Panc1 (cell line): ENCODE results near the gene TP73. TPM values are rescaled to one million over a fixed set of nuclear protein-coding genes. Genes with fewer than 3 reads are reported as not detected.

Source experiments
- ATAC-seq: fragments of 200-7000 bp; cut with Tn5 transposase; 2 replicates; pipeline ENCODE4 v1.9.1; 2020; ENCODE audit warnings: mild to moderate bottlenecking, moderate library complexity
- BruUV-seq: library from RNA; stranded (reverse); fragments of 400-500 nt; replicated peaks from 2 replicates; lab custom pipeline; 2021; lab: Mats Ljungman, UMichigan
- CTCF ChIA-PET: fragments of 300-600 bp; sonication (Branson Sonifier 250); formaldehyde crosslinking; loops from one replicate; lab custom pipeline; 2022; ENCODE audit warnings: antibody characterized with exemption; lab: Charles Lee
- POLR2A ChIA-PET: fragments of 300-600 bp; sonication (Branson Sonifier 250); formaldehyde crosslinking; loops from one replicate; lab custom pipeline; 2022; ENCODE audit warnings: antibody characterized with exemption; lab: Charles Lee
- DNase-seq: peaks from one replicate; pipeline ENCODE4 v3.0.0-alpha.2; 2010; ENCODE audit warnings: low read depth, low spot score
- H3K27ac ChIP-seq: 2 replicates; pipeline ENCODE4 v1.5.1; 2011; ENCODE audit warnings: mild to moderate bottlenecking, low read length, inconsistent platforms
- H3K27me3 ChIP-seq: fragments of 200-500 bp; sonication (Bioruptor generic); 2 replicates; pipeline ENCODE4 v1.6.0; 2014; ENCODE audit warnings: low read length, inconsistent platforms; ENCODE audit not compliant: control insufficient read depth, insufficient read depth
- H3K36me3 ChIP-seq: fragments of 200-500 bp; sonication (Bioruptor generic); 2 replicates; pipeline ENCODE4 v1.5.1; 2014; ENCODE audit warnings: inconsistent platforms, mild to moderate bottlenecking, low read length, moderate library complexity; ENCODE audit not compliant: control insufficient read depth, insufficient read depth
- H3K4me1 ChIP-seq: 2 replicates; pipeline ENCODE4 v1.5.1; 2011; ENCODE audit warnings: inconsistent platforms, mild to moderate bottlenecking, low read length, moderate library complexity; ENCODE audit not compliant: control insufficient read depth, insufficient read depth
- H3K4me3 ChIP-seq, 2 experiments: 2 replicates each; pipeline ENCODE4 v1.5.1; 2011 to 2012; ENCODE audit warnings: low read depth in 2 of 2, low read length in 2 of 2, mild to moderate bottlenecking in 2 of 2, inconsistent platforms in 1 of 2, moderate library complexity in 1 of 2
- H3K9me3 ChIP-seq: fragments of 200-500 bp; sonication (Bioruptor generic); 2 replicates; pipeline ENCODE4 v1.5.1; 2014; ENCODE audit warnings: low read depth, mild to moderate bottlenecking, inconsistent platforms, low read length, moderate library complexity; ENCODE audit not compliant: control insufficient read depth, insufficient read depth
- CTCF ChIP-seq: fragments of 450-650 bp; IDR thresholded peaks from 2 replicates; pipeline ENCODE4 v1.5.1; 2017; ENCODE audit warnings: mild to moderate bottlenecking
- POLR2AphosphoS5 ChIP-seq: IDR thresholded peaks from 2 replicates; pipeline ENCODE4 v1.6.1; 2012; ENCODE audit warnings: mild to moderate bottlenecking, low read depth, low read length, moderate library complexity
- REST ChIP-seq, 2 experiments: IDR thresholded peaks; 2 replicates each; pipeline ENCODE4 v1.6.1; 2011 to 2012; ENCODE audit warnings: low read depth in 2 of 2, control low read depth in 1 of 2, low read length in 1 of 2, mild to moderate bottlenecking in 1 of 2, moderate library complexity in 1 of 2; ENCODE audit not compliant: insufficient read depth in 1 of 2
- SIN3A ChIP-seq: IDR thresholded peaks from 2 replicates; pipeline ENCODE4 v1.6.1; 2012; ENCODE audit warnings: low read depth, mild to moderate bottlenecking, low read length, moderate library complexity, borderline replicate concordance; ENCODE audit not compliant: insufficient read depth
- TCF7L2 ChIP-seq: IDR thresholded peaks from 2 replicates; pipeline ENCODE4 v1.6.1; 2011; ENCODE audit warnings: mild to moderate bottlenecking, low read depth, low read length, inconsistent platforms
- in situ Hi-C: cut with HindIII; loops from 2 replicates; pipeline ENCODE4 v1.10.0; 2016; ENCODE audit warnings: low sequenced_read_pairs, low pct_unique_long_range_greater_than_20kb
- intact Hi-C: fragments of 100-400 bp; cut with micrococcal nuclease; formaldehyde crosslinking; loops from one replicate; pipeline ENCODE4 v1.10.0; 2022; ENCODE audit not compliant: unreplicated experiment
- total RNA-seq: library from RNA; stranded (reverse); gene quantifications from one replicate; pipeline ENCODE4 v1.2.1, GENCODE V29; 2021; ENCODE audit not compliant: unreplicated experiment

TP73 gene
- total RNA-seq, 1 experiment from 2014 or later, result 4.7 TPM

GRCh38 chr1:3612123-3612522 is 40.2 kb upstream of the TP73 start:
- no peaks in the 10 kb centered on the region for H3K36me3 ChIP-seq

More at GRCh38 chr1:3612123-3612522, 40.2 kb upstream of the TP73 start:
- DNase-seq (no peak), ATAC-seq (no peak)
- peaks cover 28% of the 10 kb centered on the region for H3K4me1 ChIP-seq
- no peak overlapping the region for H3K27ac ChIP-seq
- BruUV-seq, result no TSS peak
- H3K9me3 ChIP-seq, result no peaks in the 10 kb centered on the region
- ChIA-PET POLR2A (no interaction called here), CTCF (no interaction called here)
- H3K27me3 ChIP-seq, result no peaks in the 10 kb centered on the region
- intact Hi-C loops, result no loop called here
- TF ChIP-seq TCF7L2 (no peak), POLR2AphosphoS5 (no peak), SIN3A (no peak), REST (IDR thresholded peaks at IDR 0.05; ENCODE audit: insufficient read depth in 1 of 2, low read depth in 2 of 2, low read length in 1 of 2) (no peak), CTCF (no peak)
- H3K4me3 ChIP-seq, result peak overlapping the region; percentile 27 to 33
- in situ Hi-C loops, result no loop called here
